ENCODE results near the gene TRIM39. TPM values are rescaled to one million over a fixed set of nuclear protein-coding genes. Genes with fewer than 3 reads are reported as not detected.

TRIM39 gene
- total RNA-seq, 1 donor: 14.5 TPM

DNA sequence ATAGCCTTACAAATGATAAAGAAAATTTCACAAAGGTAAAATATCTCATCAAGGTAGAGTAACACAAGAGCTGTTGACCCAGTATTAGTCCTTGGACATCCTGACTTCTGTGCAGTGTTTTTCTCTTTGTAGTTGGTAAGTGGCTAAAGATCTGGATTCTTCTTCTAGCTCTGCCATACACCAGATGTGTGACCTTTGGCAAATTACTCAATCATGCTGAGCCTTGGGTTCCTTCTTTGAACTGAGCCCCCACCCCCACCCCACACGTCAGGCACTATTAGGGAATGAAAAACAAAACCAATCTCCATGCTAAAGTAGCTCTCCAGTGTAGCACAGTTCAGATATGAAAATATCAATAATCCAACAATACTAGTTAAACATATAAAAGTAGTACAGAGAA, 15.1 kb upstream of the TRIM39 start:
- Histone ChIP-seq H2AFZ (ENCODE audit: low read length) (no peak overlapping the region), H3K36me3 (ENCODE audit: insufficient read depth, low read length) (peaks cover 16% of the 10 kb centered on the region), H3K27ac (ENCODE audit: low read depth, low read length) (no peak overlapping the region), H3K27me3 (ENCODE audit: insufficient read depth, low read length) (no peaks in the 10 kb centered on the region), H3K4me3 (ENCODE audit: insufficient read depth, low read length) (no peak overlapping the region), H3K9me3 (ENCODE audit: low read depth, low read length) (no peaks in the 10 kb centered on the region), H4K20me1 (ENCODE audit: insufficient read depth, low read length) (peaks cover 77% of the 10 kb centered on the region), H3K4me2 (ENCODE audit: insufficient read depth, low read length) (no peak overlapping the region), H3K79me2 (ENCODE audit: insufficient read depth, low read length) (peaks cover 100% of the 10 kb centered on the region), H3K4me1 (ENCODE audit: insufficient read depth, low read length) (no peaks in the 10 kb centered on the region)
- no peak for DNase-seq (ENCODE audit: insufficient read length, low spot score, missing footprints)
- TF ChIP-seq CTCF (IDR thresholded peaks at IDR 0.05; ENCODE audit: extremely low read depth, low read depth, low read length): no peak

DNA sequence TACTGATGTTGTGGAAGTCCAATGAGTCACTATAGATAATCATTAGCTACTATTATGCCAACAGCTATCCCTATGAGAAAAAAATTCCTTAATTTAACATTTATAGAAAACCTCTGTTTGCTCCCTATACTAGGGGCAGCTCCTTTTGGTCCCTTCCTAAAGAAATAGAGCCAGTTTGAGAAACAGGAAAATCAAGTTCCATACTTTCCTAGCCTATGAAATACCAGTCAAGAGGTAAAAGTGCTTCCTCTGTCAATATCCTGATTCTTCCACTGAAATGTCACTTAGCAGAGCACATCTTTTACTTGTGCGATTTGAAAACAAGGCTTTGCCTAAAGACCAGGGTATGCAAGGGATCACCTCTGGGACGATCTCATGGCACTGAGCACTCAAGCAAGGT, 14.5 kb upstream of the TRIM39 start:
- no peak for DNase-seq (ENCODE audit: insufficient read length, low spot score, missing footprints)
- TF ChIP-seq CTCF (IDR thresholded peaks at IDR 0.05; ENCODE audit: extremely low read depth, low read depth, low read length): no peak
- Histone ChIP-seq H3K36me3 (ENCODE audit: insufficient read depth, low read length) (peaks cover 16% of the 10 kb centered on the region), H3K4me3 (ENCODE audit: insufficient read depth, low read length) (no peak overlapping the region), H2AFZ (ENCODE audit: low read length) (no peak overlapping the region), H3K27ac (ENCODE audit: low read depth, low read length) (no peak overlapping the region), H3K9me3 (ENCODE audit: low read depth, low read length) (no peaks in the 10 kb centered on the region), H4K20me1 (ENCODE audit: insufficient read depth, low read length) (peaks cover 73% of the 10 kb centered on the region), H3K4me2 (ENCODE audit: insufficient read depth, low read length) (no peak overlapping the region), H3K79me2 (ENCODE audit: insufficient read depth, low read length) (peaks cover 100% of the 10 kb centered on the region), H3K4me1 (ENCODE audit: insufficient read depth, low read length) (no peaks in the 10 kb centered on the region), H3K27me3 (ENCODE audit: insufficient read depth, low read length) (no peaks in the 10 kb centered on the region)

DNA sequence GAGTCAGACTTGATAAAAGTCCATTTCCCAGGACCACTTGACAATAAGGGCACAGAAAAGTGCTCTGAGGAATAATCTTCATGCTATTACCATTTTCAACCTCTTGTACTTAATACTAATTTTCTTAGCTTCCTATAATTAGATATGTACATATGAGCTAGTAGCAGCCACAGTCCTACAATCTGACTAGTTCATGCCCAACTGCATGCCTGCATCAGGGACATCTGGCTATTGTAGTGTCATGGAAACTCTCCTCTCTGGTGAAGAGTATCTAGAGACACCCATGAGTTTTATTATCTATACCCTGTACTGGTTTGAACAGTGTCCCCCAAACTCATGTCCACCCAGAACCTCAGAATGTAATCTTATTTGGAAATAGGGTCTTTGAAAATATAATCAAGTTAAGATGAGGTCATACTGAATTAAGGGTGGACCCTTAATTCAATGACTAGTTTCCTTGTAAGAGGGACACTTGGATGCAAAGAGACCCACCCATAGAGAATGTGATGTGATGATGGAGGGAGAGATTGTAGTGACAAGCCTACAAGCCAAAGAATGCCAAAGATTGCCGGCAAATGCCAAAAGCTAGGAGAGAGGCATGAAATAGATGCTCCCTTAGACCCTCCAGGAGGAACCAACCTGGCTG, 13.9 kb upstream of the TRIM39 start:
- Histone ChIP-seq H3K4me3 (ENCODE audit: insufficient read depth, low read length) (no peak overlapping the region), H3K27ac (ENCODE audit: low read depth, low read length) (no peak overlapping the region), H3K9me3 (ENCODE audit: low read depth, low read length) (no peaks in the 10 kb centered on the region), H3K36me3 (ENCODE audit: insufficient read depth, low read length) (peaks cover 16% of the 10 kb centered on the region), H3K4me1 (ENCODE audit: insufficient read depth, low read length) (no peaks in the 10 kb centered on the region), H2AFZ (ENCODE audit: low read length) (no peak overlapping the region), H4K20me1 (ENCODE audit: insufficient read depth, low read length) (peaks cover 74% of the 10 kb centered on the region), H3K79me2 (ENCODE audit: insufficient read depth, low read length) (peaks cover 100% of the 10 kb centered on the region), H3K4me2 (ENCODE audit: insufficient read depth, low read length) (no peak overlapping the region), H3K27me3 (ENCODE audit: insufficient read depth, low read length) (no peaks in the 10 kb centered on the region)
- DNase-seq (ENCODE audit: insufficient read length, low spot score, missing footprints): no peak
- no peak for TF ChIP-seq CTCF (IDR thresholded peaks at IDR 0.05; ENCODE audit: extremely low read depth, low read depth, low read length)

DNA sequence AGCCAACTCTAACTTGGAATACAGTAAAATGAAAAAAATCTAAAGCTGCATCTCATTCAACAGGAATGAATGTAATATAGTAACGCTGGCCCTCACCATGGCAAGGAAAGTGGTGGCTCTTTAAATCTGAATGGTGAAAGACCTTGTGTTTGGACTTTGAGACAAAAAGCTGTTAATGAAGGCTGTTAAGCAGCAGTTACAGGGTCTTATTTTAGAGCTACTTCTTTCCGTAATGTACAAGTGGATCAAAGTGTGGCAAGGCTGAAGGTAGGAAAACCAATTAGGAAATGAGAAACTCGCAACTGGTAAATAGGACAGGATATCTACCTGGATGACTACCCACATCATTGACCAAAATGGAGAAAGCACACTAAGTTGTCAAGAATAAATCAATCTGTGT, 11.6 kb upstream of the TRIM39 start:
- Histone ChIP-seq H2AFZ (ENCODE audit: low read length) (no peak overlapping the region), H3K9me3 (ENCODE audit: low read depth, low read length) (no peaks in the 10 kb centered on the region), H4K20me1 (ENCODE audit: insufficient read depth, low read length) (peaks cover 83% of the 10 kb centered on the region), H3K27me3 (ENCODE audit: insufficient read depth, low read length) (no peaks in the 10 kb centered on the region), H3K79me2 (ENCODE audit: insufficient read depth, low read length) (peaks cover 99% of the 10 kb centered on the region), H3K4me1 (ENCODE audit: insufficient read depth, low read length) (no peaks in the 10 kb centered on the region), H3K36me3 (ENCODE audit: insufficient read depth, low read length) (peaks cover 16% of the 10 kb centered on the region), H3K4me3 (ENCODE audit: insufficient read depth, low read length) (no peak overlapping the region), H3K27ac (ENCODE audit: low read depth, low read length) (no peak overlapping the region), H3K4me2 (ENCODE audit: insufficient read depth, low read length) (no peak overlapping the region)
- DNase-seq (ENCODE audit: insufficient read length, low spot score, missing footprints): no peak
- no peak for TF ChIP-seq CTCF (IDR thresholded peaks at IDR 0.05; ENCODE audit: extremely low read depth, low read depth, low read length)

All from osteoblast (primary cell).